ENCODE data around the gene ZFYVE27.
"Not testable (repeated sequence)": the region's sequence is repeated elsewhere in the genome, so short reads cannot be mapped to it uniquely, and the experiment has no call there.

Gene ZFYVE27

DNA sequence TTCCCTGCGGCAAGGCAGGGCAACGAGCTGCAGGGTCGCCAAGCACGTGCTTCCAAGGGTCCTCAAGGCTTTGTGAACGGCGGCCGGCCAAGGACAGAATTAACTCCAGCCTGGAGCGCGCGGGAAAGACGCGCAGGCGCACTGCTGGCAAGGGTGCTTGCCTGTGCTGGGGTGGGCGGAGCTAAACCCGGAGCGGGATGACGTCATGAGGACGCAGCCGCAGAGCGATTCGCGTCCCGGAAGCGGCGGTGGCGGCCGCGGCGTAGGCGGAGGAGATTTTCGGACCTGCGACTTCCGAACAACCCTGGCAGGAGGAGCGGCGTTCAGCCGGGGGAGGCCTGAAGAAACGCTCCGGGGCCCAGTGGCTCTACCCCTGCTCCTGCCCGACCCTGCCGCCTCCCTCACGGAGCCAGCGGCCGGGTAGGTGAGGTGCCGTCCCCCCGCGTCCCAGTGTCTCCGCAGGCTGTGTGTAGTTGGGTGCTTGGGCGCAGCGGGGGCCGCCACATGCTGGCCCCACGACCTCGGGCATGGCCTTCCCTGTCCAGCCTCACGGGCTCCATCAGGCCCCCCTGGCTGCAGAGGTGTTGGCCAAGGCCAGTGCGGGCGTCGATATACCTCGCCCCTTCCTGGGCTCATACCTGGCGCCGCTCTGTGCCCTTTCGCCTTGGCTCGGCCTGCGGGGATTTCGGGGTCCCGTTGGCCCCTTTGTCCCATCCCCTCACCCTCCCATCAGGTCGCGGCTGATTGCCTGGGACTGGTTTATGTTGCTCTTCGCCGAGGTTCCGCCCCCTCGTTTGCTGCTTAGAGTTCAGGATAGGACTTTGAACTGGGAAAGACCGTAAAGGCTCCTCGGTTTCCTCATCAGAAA, at the start of gene ZFYVE27:
Gene ZFYVE27 (plus strand): TSS at position 227 of the 868 bp plus-strand sequence. CDS start 1,350 bp downstream, outside the sequence.
- peak; percentile 99 for DNase-seq

- DNase-seq = peak; percentile 61
Measured at GRCh38 chr10:97687785-97688781, 48.8 kb upstream of the ZFYVE27 start.

- no peak for DNase-seq
Measured at GRCh38 chr10:97689559-97690020, 47.3 kb upstream of the ZFYVE27 start.

DNA sequence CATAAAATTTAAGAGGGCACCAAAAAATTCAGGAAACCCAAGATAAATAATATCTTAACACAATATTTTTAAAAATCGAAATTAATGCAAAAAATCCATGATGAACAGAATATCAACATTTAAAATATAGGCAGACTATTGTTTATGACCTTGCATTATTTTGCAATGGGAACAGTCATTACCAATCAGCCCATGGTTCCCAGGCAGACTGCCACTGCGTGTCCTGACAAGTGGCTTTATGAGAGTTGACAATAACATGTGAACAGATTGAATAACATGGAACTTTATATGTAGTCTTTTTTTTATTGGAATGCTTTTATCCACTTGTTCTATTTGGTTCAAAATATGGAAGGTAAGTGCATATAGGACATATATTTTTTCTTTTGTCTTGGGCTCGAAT, 46.8 kb upstream of the ZFYVE27 start:
- DNase-seq = no peak

DNA sequence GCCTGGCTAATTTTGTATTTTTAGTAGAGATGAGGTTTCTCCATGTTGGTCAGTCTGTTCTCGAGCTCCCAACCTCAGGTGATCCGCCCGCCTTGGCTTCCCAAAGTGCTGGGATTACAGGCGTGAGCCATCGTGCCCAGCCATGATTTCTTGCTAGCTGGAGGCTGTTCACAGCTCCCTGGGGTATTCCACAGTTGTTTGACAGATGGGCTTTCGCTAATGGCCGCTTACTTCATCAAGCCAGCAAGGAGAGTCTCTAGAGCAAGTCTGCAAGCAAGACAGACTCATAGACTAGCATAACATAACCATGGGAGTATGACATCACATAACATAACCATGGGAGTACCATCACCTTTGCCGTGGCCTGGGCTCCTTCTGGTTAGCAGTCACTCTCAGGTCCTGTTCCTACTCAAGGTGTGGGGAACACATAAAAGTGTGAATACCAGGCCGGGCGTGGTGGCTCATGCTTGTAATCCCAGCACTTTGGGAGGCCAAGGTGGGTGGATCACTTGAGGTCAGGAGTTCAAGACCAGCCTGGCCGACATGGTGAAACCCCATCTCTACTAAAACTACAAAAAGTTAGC, 38.8 kb upstream of the ZFYVE27 start:
- DNase-seq = not testable (repeated sequence)

- peak; percentile 92 for DNase-seq
Measured at GRCh38 chr10:97701438-97702069, 35.4 kb upstream of the ZFYVE27 start.

GRCh38 chr10:97703398-97704067, 33.4 kb upstream of the ZFYVE27 start:
- no peak for DNase-seq

- DNase-seq = no peak
Measured at GRCh38 chr10:97704341-97704740, 32.6 kb upstream of the ZFYVE27 start.

- no peak for DNase-seq
Measured at GRCh38 chr10:97705006-97705670, 31.8 kb upstream of the ZFYVE27 start.

DNA sequence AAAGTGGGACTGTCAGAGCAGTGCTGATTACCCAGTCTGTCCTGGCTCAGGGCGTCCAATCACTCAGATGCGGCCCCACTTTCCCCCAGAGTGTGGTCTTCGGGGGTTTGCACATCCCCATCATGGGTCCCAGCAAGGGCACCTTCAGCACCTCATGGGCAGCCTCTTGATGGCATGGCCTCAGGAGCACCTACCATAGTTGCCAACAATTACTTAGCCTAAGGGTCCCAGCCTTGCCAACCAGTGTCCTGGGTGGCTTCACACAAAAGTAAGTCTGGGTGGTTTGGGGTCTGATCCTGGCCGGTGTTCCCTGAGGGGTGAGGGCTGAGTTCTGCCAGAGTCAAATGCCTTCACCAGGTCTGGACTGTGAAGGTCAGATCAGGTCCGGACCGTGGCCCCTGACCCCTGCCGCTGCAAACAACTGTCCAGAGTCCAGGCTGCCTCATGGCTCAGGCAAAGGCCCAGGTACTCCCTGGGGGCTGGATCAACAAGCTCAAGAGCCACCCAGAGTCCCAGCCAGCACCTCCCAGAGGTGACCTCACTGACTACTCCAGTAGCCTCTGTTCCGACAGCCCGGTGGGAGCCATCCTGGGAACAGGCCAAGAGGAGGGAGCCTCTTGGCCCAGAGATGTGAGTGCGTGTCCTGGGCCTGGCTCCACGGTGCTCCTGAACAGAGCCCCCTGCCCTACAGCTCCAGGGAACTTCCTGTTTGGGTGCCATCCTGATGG, 29.6 kb upstream of the ZFYVE27 start:
- no peak for DNase-seq

DNA sequence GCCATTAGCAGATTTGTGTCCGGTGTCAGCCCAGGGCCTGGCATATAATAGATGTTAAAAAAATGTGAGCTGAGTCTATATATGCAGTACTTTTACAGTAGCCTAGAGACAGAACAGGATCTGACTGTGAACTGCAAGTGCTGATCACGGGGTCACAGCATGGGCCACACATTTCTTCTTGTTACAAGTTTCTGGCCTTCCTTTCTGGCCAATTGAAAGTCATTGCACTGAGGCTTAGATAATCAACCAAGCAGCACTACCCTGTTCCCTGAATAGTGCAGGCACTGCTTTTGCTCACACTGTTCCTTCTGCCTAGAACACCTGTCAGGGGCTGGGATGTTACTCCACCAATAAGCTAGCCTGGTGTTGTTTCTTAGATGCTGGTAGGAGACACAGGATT, 28.8 kb upstream of the ZFYVE27 start:
- no peak for DNase-seq

DNA sequence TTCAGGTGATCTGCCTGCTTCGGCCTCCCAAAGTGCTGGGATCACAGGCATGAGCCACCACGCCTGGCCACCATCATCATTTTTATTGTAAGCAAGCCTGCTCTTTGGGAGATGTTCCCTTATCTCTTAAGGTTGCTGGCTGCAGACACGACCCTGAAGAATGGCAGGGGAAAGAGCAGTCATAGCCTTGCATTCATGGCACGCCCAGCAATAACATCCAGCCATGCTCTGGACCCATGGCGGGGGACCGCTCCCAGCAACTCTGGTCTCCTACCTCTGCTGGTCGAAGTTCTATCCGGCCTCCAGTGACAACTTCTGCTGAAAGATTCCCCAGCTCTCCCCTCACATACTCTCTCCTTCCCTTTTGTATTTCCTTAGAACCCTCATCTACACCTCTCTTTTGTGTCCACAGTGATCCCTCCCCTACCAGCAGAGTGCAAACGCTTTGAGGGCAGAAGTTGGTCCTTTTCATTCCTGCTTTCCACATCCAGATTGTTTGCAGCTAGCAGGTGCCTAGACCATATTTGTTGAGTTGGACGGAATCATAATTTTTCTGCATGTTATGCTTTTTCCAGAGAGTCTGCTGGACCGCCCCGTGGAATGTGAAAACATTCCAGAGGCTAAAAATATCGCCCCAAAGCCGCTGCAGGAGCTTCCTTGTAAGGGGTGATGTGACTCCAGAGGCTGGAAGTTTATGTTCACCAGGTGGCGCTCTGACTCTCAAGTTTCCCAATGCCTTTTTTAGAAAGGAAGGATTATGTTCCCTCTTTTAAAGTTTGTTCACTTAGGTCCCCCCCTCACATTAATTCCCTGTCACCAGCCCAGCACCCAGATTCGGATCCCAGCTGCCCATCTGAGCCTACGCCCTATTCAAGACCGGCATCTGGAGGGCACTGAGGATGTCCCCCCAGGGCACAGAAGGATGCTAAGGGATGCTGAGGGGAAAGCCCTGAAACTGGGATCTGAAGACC, 27.7 kb upstream of the ZFYVE27 start:
- peak; percentile 82 for DNase-seq

DNA sequence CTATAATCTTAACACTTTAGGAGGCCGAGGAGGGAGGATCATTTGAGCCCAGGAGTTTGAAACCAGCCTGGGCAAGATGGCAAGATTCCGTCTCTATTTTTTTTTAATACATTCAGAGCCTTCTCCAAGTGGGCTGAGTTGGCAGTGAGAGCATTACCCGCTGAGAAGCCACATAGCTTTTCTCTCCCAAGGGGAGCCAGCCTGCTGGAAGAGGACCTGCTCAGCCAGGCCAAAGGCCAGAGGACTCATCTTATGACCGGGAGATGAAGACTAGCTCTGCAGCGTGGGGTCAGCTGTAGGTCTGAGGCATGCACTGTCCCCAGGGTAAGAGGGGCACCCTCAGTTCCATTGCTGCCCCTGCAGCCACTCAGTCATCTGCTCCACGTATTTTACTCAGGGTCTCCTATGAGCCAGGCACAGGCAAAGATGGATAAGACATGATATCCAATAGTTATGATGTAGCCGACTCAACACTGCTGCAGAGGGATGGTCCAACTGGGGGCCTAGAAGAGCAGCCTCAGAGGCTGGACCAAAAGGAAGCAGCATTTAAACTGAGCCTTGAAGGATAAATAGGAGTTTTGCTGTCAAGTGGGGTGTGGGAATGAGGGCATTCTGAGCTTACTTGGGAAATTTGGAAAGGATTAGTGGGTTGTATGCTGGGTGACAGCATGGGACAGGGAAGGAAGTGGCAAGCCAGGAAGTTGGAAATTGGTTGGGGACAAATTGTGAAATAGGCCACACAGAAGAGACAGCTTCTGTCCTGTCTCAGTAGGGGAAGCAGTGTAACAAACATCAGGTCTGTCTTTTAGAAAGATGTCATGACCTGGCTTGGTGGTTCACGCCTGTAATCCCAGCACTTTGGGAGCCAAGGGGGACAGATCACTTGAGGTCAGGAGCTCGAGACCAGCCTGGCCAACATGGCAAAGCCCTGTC, 25.0 kb upstream of the ZFYVE27 start:
- no peak for DNase-seq

GRCh38 chr10:97713339-97713825, 23.5 kb upstream of the ZFYVE27 start, which contains the start of gene MARVELD1:
TSS of gene MARVELD1 (plus strand) at chr10:97713730. CDS start at chr10:97713877, 147 bp downstream.
- peak; percentile 75 for DNase-seq

- DNase-seq = peak; percentile 92
Measured at GRCh38 chr10:97713826-97714400, 23.0 kb upstream of the ZFYVE27 start.

GRCh38 chr10:97714401-97715258, 22.3 kb upstream of the ZFYVE27 start:
- DNase-seq = peak; percentile 85
